T-cell (primary cell): ENCODE data around the gene MAN1C1. TPM values are rescaled to one million over a fixed set of nuclear protein-coding genes. Genes with fewer than 3 reads are reported as not detected.

Source experiments
- ATAC-seq, 4 experiments: fragments of 200-7000 bp in 3 of 4; fragments of 150-1000 bp in 1 of 4; cut with Tn5 transposase; replicated peaks in 1 of 4; 1 replicate in 3 of 4; 2 replicates in 1 of 4; pipeline ENCODE4 v1.10.0; 2021; ENCODE audit warnings: moderate library complexity in 3 of 4, mild to moderate bottlenecking in 2 of 4, moderate number of reproducible peaks in 1 of 4
- CTCF ChIA-PET, 2 donors: fragments of 300-600 bp; sonication (Branson Sonifier 250); formaldehyde crosslinking; loops; one replicate each; lab custom pipeline; 2022; ENCODE audit warnings: antibody characterized with exemption in 2 of 2; lab: Charles Lee
- POLR2A ChIA-PET, 2 donors: fragments of 300-600 bp; sonication (Branson Sonifier 250); formaldehyde crosslinking; loops; one replicate each; lab custom pipeline; 2022; ENCODE audit warnings: antibody characterized with exemption in 2 of 2; lab: Charles Lee
- DNase-seq, 35 experiments: peaks; one replicate each; pipeline versions ENCODE4 v3.0.0 to v3.0.0-alpha.2; 2013 to 2023
- H3K27ac ChIP-seq: one replicate; pipeline ENCODE4 v1.5.1; 2013; ENCODE audit warnings: low read length
- H3K27me3 ChIP-seq, 2 experiments: replicated peaks in 1 of 2; 1 replicate in 1 of 2; 2 replicates in 1 of 2; pipeline versions ENCODE4 v1.6.1 to v1.7.0; 2013; ENCODE audit warnings: low read length in 1 of 2, mixed read lengths in 1 of 2; ENCODE audit not compliant: control insufficient read depth in 2 of 2, insufficient read depth in 2 of 2; ENCODE audit errors: extremely low read depth in 1 of 2
- H3K36me3 ChIP-seq, 2 donors: 1 replicate in 1 of 2; 2 replicates in 1 of 2; pipeline versions ENCODE4 v1.6.1 to v1.7.0; 2013; ENCODE audit warnings: low read length in 1 of 2; ENCODE audit not compliant: control insufficient read depth in 2 of 2, insufficient read depth in 1 of 2; ENCODE audit errors: extremely low read depth in 1 of 2
- H3K4me1 ChIP-seq, 2 experiments: 1 replicate in 1 of 2; 2 replicates in 1 of 2; pipeline versions ENCODE4 v1.6.1 to v1.7.0; 2013; ENCODE audit warnings: low read length in 2 of 2, mixed read lengths in 1 of 2; ENCODE audit not compliant: insufficient read depth in 2 of 2, control insufficient read depth in 1 of 2; ENCODE audit errors: extremely low read depth in 1 of 2
- H3K4me3 ChIP-seq, 2 donors: 1 replicate in 1 of 2; 2 replicates in 1 of 2; pipeline versions ENCODE4 v1.5.1 to v1.7.0; 2013; ENCODE audit warnings: mild to moderate bottlenecking in 2 of 2, low read length in 1 of 2, moderate library complexity in 1 of 2; ENCODE audit not compliant: control insufficient read depth in 1 of 2; ENCODE audit errors: extremely low read depth in 1 of 2
- H3K9me3 ChIP-seq: 2 replicates; pipeline ENCODE4 v1.7.0; 2013
- H3K27ac Mint-ChIP-seq, 2 donors: one replicate each; pipeline ENCODE4 v1.8.0; 2020 to 2021; ENCODE audit warnings: mild to moderate bottlenecking in 2 of 2, mixed read lengths in 2 of 2
- H3K27me3 Mint-ChIP-seq, 2 donors: one replicate each; pipeline ENCODE4 v1.8.0; 2021 to 2022; ENCODE audit warnings: mixed read lengths in 2 of 2
- H3K36me3 Mint-ChIP-seq: one replicate; pipeline ENCODE4 v1.8.0; 2021; ENCODE audit warnings: mixed read lengths
- H3K4me1 Mint-ChIP-seq, 3 donors: one replicate each; pipeline ENCODE4 v1.8.0; 2020 to 2022; ENCODE audit warnings: mixed read lengths in 3 of 3, mild to moderate bottlenecking in 1 of 3
- H3K4me3 Mint-ChIP-seq, 3 donors: one replicate each; pipeline ENCODE4 v1.8.0; 2020 to 2022; ENCODE audit warnings: mild to moderate bottlenecking in 3 of 3, mixed read lengths in 3 of 3, moderate library complexity in 3 of 3
- H3K9me3 Mint-ChIP-seq, 3 donors: one replicate each; pipeline ENCODE4 v1.8.0; 2020 to 2022; ENCODE audit warnings: mixed read lengths in 3 of 3
- WGBS: methylation state at CpG from one replicate; pipeline ENCODE4 v1.1.5; 2013; ENCODE audit warnings: missing lambda C conversion rate; ENCODE audit not compliant: insufficient coverage; 5-methylcytosine and 5-hydroxymethylcytosine counted together
- total RNA-seq, 35 experiments: library from RNA in 6 of 35; stranded (reverse) in 6 of 35; fragments of 120-200 nt in 1 of 35; gene quantifications; one replicate each; pipeline versions ENCODE4 v1.2.1 to v1.2.4 and lab custom pipeline; 2013 to 2026

The MAN1C1 gene
- total RNA-seq, 5 donors from 2014 or later (not counting 1 experiment from before 2014, with no cell fraction given) = 57.5 to 90.5 (median 65.5) TPM

DNA sequence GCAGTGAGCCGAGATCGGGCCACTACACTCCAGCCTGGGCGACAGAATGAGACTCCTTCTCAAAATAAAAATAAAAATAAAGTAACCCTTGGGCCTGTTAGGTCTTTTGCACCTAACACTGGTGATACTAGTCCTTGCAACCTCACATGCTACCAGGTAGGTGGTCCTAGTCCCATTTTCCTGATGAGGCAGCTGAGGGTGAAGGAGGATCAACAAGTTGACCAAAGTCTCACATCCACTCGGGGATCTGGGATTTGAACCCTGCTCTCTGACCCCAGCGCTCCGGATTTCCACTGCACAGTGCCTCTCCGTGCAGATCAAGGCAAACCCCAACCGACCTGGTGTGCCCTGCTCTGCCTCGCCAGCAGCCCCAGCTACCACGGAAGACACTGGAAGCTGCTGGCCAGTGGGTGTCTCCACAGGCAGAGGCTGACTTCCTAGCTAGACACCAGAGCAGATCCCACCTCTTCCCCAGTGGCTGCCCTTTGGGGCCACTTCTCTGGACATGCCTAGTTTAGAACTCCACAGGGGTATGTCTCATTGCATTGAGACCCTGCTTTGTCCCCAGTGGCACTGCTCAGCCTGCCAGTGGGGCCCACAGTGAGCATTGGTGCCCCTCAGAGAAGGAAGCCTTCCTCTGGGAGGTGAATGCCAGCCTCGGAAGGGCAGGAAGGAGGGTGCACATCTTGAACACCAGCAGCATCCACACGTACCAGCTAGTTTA is 45.6 kb upstream of the MAN1C1 start:
- Mint-ChIP-seq H3K27ac (peak overlapping the region; percentile 39 to 73), H3K4me3 (no peak overlapping the region), H3K4me1 (peaks cover 69 to 77% (median 75%) of the 10 kb centered on the region in 3 donors), H3K9me3 (no peaks in the 10 kb centered on the region), H3K36me3 (peaks cover 15% of the 10 kb centered on the region), H3K27me3 (no peaks in the 10 kb centered on the region)
- DNase-seq = no peak
- H3K9me3 ChIP-seq = no peaks in the 10 kb centered on the region
- no peak for ATAC-seq
- peaks cover 5 to 30% of the 10 kb centered on the region in 2 donors for H3K36me3 ChIP-seq
- no peak overlapping the region for H3K27ac ChIP-seq
- no peak overlapping the region for H3K4me3 ChIP-seq
- CTCF ChIA-PET = no interaction called here
- H3K4me1 ChIP-seq = peaks cover 6 to 75% of the 10 kb centered on the region in 2 experiments
- H3K27me3 ChIP-seq = peaks cover 0 to 10% of the 10 kb centered on the region in 2 experiments
- POLR2A ChIA-PET = no interaction called here
- WGBS = 84% methylated on average over 9 of the region's 12 CpGs

DNA sequence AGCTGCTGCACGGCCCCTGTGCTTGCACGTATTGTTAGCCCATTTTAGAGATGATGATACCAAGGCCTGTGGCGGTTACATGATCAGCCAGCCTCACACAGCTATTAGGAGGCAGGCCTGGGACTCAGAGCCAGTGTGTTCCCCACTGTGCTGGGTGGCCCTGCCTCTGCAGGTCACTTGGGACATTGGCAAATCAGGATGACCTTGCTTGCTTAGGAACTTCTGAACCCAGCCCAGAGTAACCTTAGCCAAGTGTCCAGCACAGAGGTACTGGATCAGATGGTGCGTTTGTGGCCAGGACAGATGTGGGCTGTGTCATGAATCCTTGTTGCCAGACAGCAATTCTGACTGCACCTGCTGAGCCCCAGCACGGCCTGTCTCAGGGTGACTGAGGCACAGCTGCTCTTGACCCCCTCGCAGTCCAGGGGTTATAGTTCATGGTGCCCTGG is 45.0 kb upstream of the MAN1C1 start:
- Mint-ChIP-seq H3K27me3 (no peaks in the 10 kb centered on the region), H3K27ac (peak overlapping the region; percentile 71 to 73), H3K36me3 (peaks cover 9% of the 10 kb centered on the region), H3K4me1 (peaks cover 63 to 71% (median 69%) of the 10 kb centered on the region in 3 donors), H3K9me3 (no peaks in the 10 kb centered on the region), H3K4me3 (no peak overlapping the region)
- Histone ChIP-seq H3K4me1 (peaks cover 3 to 70% of the 10 kb centered on the region in 2 experiments), H3K27ac (no peak overlapping the region), H3K9me3 (no peaks in the 10 kb centered on the region), H3K4me3 (no peak overlapping the region), H3K36me3 (peaks cover 5 to 24% of the 10 kb centered on the region in 2 donors), H3K27me3 (peaks cover 0 to 10% of the 10 kb centered on the region in 2 experiments)
- ChIA-PET CTCF (interaction anchor here (1.1 to 1.4 kb wide), 2 partner anchors 9 to 73 kb away, joined by 3 to 4 read pairs; no protein-coding TSS in a partner anchor), POLR2A (no interaction called here)
- 87% methylated on average over 6 of the region's 6 CpGs for WGBS
- no peak for ATAC-seq
- no peak for DNase-seq

DNA sequence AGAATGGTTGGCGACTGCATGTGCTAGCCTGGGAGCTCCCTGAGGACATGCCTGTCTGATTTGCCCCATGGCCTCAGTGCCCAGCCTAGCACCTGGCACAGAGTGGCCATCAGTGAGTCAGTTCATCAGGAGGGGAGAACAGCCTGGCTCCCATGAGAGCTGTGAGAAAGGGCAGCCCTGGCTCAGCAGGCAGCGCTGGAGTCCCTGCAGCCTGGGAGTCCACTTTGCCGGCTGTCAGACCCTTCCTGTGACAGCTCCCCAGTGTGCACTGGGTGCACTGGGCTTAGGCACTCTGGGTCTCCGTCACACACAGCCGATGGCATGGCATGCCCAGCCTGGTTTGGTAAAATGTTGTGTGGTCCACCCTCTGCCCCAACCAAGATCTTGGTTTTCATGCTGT is 44.5 kb upstream of the MAN1C1 start:
- H3K36me3 ChIP-seq = peaks cover 5 to 19% of the 10 kb centered on the region in 2 donors
- no peak overlapping the region for H3K27ac ChIP-seq
- DNase-seq (no peak), ATAC-seq (peak in 1 of 4 experiments; percentile 6)
- H3K9me3 ChIP-seq = no peaks in the 10 kb centered on the region
- Mint-ChIP-seq H3K27me3 (no peaks in the 10 kb centered on the region), H3K36me3 (peaks cover 9% of the 10 kb centered on the region), H3K4me3 (no peak overlapping the region), H3K4me1 (peaks cover 58 to 65% (median 63%) of the 10 kb centered on the region in 3 donors), H3K9me3 (no peaks in the 10 kb centered on the region), H3K27ac (peak overlapping the region; percentile 67 to 71)
- 93% methylated on average over 3 of the region's 5 CpGs for WGBS
- CTCF ChIA-PET = interaction anchor here (0.5 to 1.4 kb wide), 8 partner anchors 10 to 203 kb away, joined by 3 to 4 read pairs (median 4); no protein-coding TSS in a partner anchor
- H3K4me1 ChIP-seq = peaks cover 3 to 64% of the 10 kb centered on the region in 2 experiments
- POLR2A ChIA-PET = no interaction called here
- peaks cover 0 to 10% of the 10 kb centered on the region in 2 experiments for H3K27me3 ChIP-seq
- H3K4me3 ChIP-seq = no peak overlapping the region

- peaks cover 0 to 10% of the 10 kb centered on the region in 2 experiments for H3K27me3 ChIP-seq
- WGBS = 63% methylated on average over 6 of the region's 18 CpGs
- ChIA-PET POLR2A (interaction anchor here in 1 of 2 donors (0.6 kb wide), 2 partner anchors 25 to 262 kb away, joined by 3 to 9 read pairs; no protein-coding TSS in a partner anchor), CTCF (interaction anchor here (0.5 to 1.4 kb wide), 10 partner anchors 10 to 933 kb away, joined by 3 to 4 read pairs (median 4); no protein-coding TSS in a partner anchor)
- Mint-ChIP-seq H3K4me3 (peak overlapping the region in 1 of 3 donors; percentile 43), H3K9me3 (no peaks in the 10 kb centered on the region), H3K4me1 (peaks cover 56 to 59% (median 58%) of the 10 kb centered on the region in 3 donors), H3K36me3 (peaks cover 4% of the 10 kb centered on the region), H3K27me3 (no peaks in the 10 kb centered on the region), H3K27ac (peak overlapping the region; percentile 61 to 71)
- DNase-seq = peak in 27 of 35 experiments; percentile 22 to 71 (median 48)
- H3K27ac ChIP-seq = no peak overlapping the region
- H3K36me3 ChIP-seq = peaks cover 4 to 10% of the 10 kb centered on the region in 2 donors
- H3K4me1 ChIP-seq = peaks cover 3 to 62% of the 10 kb centered on the region in 2 experiments
- no peaks in the 10 kb centered on the region for H3K9me3 ChIP-seq
- no peak overlapping the region for H3K4me3 ChIP-seq
- ATAC-seq = peak; percentile 56 to 77 (median 60)
Observed at GRCh38 chr1:25572708-25573590, 43.6 kb upstream of the MAN1C1 start.

GRCh38 chr1:25573591-25573930 is 43.0 kb upstream of the MAN1C1 start:
- Mint-ChIP-seq H3K27ac (peak overlapping the region; percentile 61 to 71), H3K27me3 (no peaks in the 10 kb centered on the region), H3K9me3 (no peaks in the 10 kb centered on the region), H3K36me3 (no peaks in the 10 kb centered on the region), H3K4me1 (peaks cover 50 to 53% (median 52%) of the 10 kb centered on the region in 3 donors), H3K4me3 (no peak overlapping the region)
- Histone ChIP-seq H3K4me1 (peaks cover 0 to 55% of the 10 kb centered on the region in 2 experiments), H3K4me3 (no peak overlapping the region), H3K9me3 (no peaks in the 10 kb centered on the region), H3K27me3 (peaks cover 0 to 10% of the 10 kb centered on the region in 2 experiments), H3K36me3 (peaks cover 0 to 4% of the 10 kb centered on the region in 2 donors), H3K27ac (no peak overlapping the region)
- DNase-seq (no peak), ATAC-seq (no peak)
- 87% methylated on average over 8 of the region's 9 CpGs for WGBS
- ChIA-PET POLR2A (interaction anchor here in 1 of 2 donors (0.6 kb wide), 1 partner anchor 26 kb away, joined by 9 read pairs; no protein-coding TSS in a partner anchor), CTCF (no interaction called here)

DNA sequence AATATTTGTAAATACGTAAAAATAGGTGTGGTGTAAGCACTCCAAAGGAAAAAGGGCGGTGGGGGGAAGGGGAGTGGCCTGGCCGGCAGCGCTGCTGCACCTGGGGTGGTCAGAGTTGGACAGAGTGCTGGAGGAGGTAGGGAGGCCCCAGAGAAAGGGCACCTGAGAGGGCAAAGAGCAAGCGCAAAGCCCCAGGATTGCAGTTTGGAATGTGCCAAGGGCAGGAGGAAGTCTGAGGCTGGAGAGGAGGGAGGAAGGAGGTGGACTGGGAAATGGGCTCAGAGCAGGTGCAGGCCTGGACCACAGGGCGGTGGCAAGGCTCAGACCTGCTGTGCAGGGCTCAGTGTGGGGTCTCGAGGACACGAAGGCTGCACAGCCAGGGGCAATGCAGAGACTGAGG is 42.6 kb upstream of the MAN1C1 start:
- Histone ChIP-seq H3K4me1 (peaks cover 0 to 51% of the 10 kb centered on the region in 2 experiments), H3K4me3 (no peak overlapping the region), H3K9me3 (no peaks in the 10 kb centered on the region), H3K27ac (no peak overlapping the region), H3K36me3 (peaks cover 0 to under 1% of the 10 kb centered on the region in 2 donors), H3K27me3 (peaks cover 0 to 10% of the 10 kb centered on the region in 2 experiments)
- Mint-ChIP-seq H3K36me3 (no peaks in the 10 kb centered on the region), H3K4me3 (no peak overlapping the region), H3K27me3 (no peaks in the 10 kb centered on the region), H3K27ac (peak overlapping the region in 1 of 2 donors; percentile 80), H3K9me3 (no peaks in the 10 kb centered on the region), H3K4me1 (peaks cover 46 to 49% (median 48%) of the 10 kb centered on the region in 3 donors)
- WGBS = 100% methylated on average over 7 of the region's 8 CpGs
- ATAC-seq = no peak
- CTCF ChIA-PET = no interaction called here
- POLR2A ChIA-PET = no interaction called here
- no peak for DNase-seq
